Osteocyte (in vitro differentiated cells): Measurements from ENCODE around the gene XXYLT1. TPM values are rescaled to one million over a fixed set of nuclear protein-coding genes. Genes with fewer than 3 reads are reported as not detected.
"Not testable (repeated sequence)": the region's sequence is repeated elsewhere in the genome, so short reads cannot be mapped to it uniquely, and the experiment has no call there.

Source experiments
- DNase-seq: peaks from one replicate; pipeline ENCODE4 v3.0.0; 2021; ENCODE audit warnings: mixed read lengths; ENCODE audit not compliant: unreplicated experiment; ENCODE audit errors: extremely low spot score
- H3K27ac Mint-ChIP-seq: one replicate; pipeline ENCODE4 v1.8.0; 2021; ENCODE audit warnings: mild to moderate bottlenecking, mixed read lengths; ENCODE audit not compliant: unreplicated experiment
- H3K27me3 Mint-ChIP-seq: one replicate; pipeline ENCODE4 v1.8.0; 2021; ENCODE audit warnings: mixed read lengths; ENCODE audit not compliant: unreplicated experiment
- H3K36me3 Mint-ChIP-seq: one replicate; pipeline ENCODE4 v1.8.0; 2021; ENCODE audit warnings: mixed read lengths; ENCODE audit not compliant: unreplicated experiment
- H3K4me1 Mint-ChIP-seq: one replicate; pipeline ENCODE4 v1.8.0; 2021; ENCODE audit warnings: mixed read lengths; ENCODE audit not compliant: unreplicated experiment
- H3K4me3 Mint-ChIP-seq: one replicate; pipeline ENCODE4 v1.8.0; 2021; ENCODE audit warnings: mild to moderate bottlenecking, moderate library complexity, mixed read lengths; ENCODE audit not compliant: unreplicated experiment
- H3K9me3 Mint-ChIP-seq: one replicate; pipeline ENCODE4 v1.8.0; 2021; ENCODE audit warnings: mixed read lengths; ENCODE audit not compliant: unreplicated experiment
- CTCF ChIP-seq: fragments of 200-600 bp; sonication (generic); IDR thresholded peaks from 2 replicates; pipeline ENCODE4 v1.5.0; 2021; ENCODE audit warnings: antibody characterized with exemption, mild to moderate bottlenecking, moderate library complexity
- total RNA-seq: library from RNA; stranded (reverse); gene quantifications from 2 replicates; pipeline ENCODE4 v1.2.1, GENCODE V29; 2021

The XXYLT1 gene
- total RNA-seq, 1 donor from 2014 or later, result 35.8 TPM

GRCh38 chr3:195093731-195094130, 177.2 kb downstream of the XXYLT1 start:
- TF ChIP-seq CTCF, result no peak
- no peak for DNase-seq
- H3K9me3 Mint-ChIP-seq, result no peaks in the 10 kb centered on the region
- H3K4me3 Mint-ChIP-seq, result no peak overlapping the region
- H3K36me3 Mint-ChIP-seq, result peaks cover 2% of the 10 kb centered on the region
- H3K4me1 Mint-ChIP-seq, result peaks cover 13% of the 10 kb centered on the region
- H3K27ac Mint-ChIP-seq, result no peak overlapping the region
- no peaks in the 10 kb centered on the region for H3K27me3 Mint-ChIP-seq

- not testable (repeated sequence) for DNase-seq, H3K9me3 Mint-ChIP-seq, H3K27me3 Mint-ChIP-seq, H3K36me3 Mint-ChIP-seq, H3K27ac Mint-ChIP-seq
- peak overlapping the region; percentile 55 for H3K4me3 Mint-ChIP-seq
- H3K4me1 Mint-ChIP-seq, result peaks cover 15% of the 10 kb centered on the region
These were observed 182.9 kb downstream of the XXYLT1 start for GRCh38 chr3:195087840-195088601.

GRCh38 chr3:195087328-195087727, 183.6 kb downstream of the XXYLT1 start:
- TF ChIP-seq CTCF, result no peak
- no peaks in the 10 kb centered on the region for H3K27me3 Mint-ChIP-seq
- H3K4me3 Mint-ChIP-seq, result peak overlapping the region; percentile 55
- no peak overlapping the region for H3K27ac Mint-ChIP-seq
- no peaks in the 10 kb centered on the region for H3K9me3 Mint-ChIP-seq
- no peaks in the 10 kb centered on the region for H3K36me3 Mint-ChIP-seq
- DNase-seq, result no peak
- peaks cover 20% of the 10 kb centered on the region for H3K4me1 Mint-ChIP-seq

GRCh38 chr3:195086885-195087284, 184.1 kb downstream of the XXYLT1 start:
- no peak for TF ChIP-seq CTCF
- Mint-ChIP-seq H3K36me3 (no peaks in the 10 kb centered on the region), H3K4me3 (no peak overlapping the region), H3K27ac (no peak overlapping the region), H3K4me1 (peaks cover 21% of the 10 kb centered on the region), H3K9me3 (no peaks in the 10 kb centered on the region), H3K27me3 (no peaks in the 10 kb centered on the region)
- DNase-seq, result no peak

- no peak for DNase-seq
- H3K36me3 Mint-ChIP-seq, result no peaks in the 10 kb centered on the region
- no peak overlapping the region for H3K4me3 Mint-ChIP-seq
- H3K4me1 Mint-ChIP-seq, result peaks cover 21% of the 10 kb centered on the region
- H3K27ac Mint-ChIP-seq, result no peak overlapping the region
- no peaks in the 10 kb centered on the region for H3K27me3 Mint-ChIP-seq
- no peak for TF ChIP-seq CTCF
- H3K9me3 Mint-ChIP-seq, result no peaks in the 10 kb centered on the region
These were observed 184.6 kb downstream of the XXYLT1 start for GRCh38 chr3:195086341-195086740.
